ENCODE data around the gene SIPA1L3. TPM values are rescaled to one million over a fixed set of nuclear protein-coding genes. Genes with fewer than 3 reads are reported as not detected.

The SIPA1L3 gene
- total RNA-seq, 1 donor from 2014 or later, result 26.9 TPM

DNA sequence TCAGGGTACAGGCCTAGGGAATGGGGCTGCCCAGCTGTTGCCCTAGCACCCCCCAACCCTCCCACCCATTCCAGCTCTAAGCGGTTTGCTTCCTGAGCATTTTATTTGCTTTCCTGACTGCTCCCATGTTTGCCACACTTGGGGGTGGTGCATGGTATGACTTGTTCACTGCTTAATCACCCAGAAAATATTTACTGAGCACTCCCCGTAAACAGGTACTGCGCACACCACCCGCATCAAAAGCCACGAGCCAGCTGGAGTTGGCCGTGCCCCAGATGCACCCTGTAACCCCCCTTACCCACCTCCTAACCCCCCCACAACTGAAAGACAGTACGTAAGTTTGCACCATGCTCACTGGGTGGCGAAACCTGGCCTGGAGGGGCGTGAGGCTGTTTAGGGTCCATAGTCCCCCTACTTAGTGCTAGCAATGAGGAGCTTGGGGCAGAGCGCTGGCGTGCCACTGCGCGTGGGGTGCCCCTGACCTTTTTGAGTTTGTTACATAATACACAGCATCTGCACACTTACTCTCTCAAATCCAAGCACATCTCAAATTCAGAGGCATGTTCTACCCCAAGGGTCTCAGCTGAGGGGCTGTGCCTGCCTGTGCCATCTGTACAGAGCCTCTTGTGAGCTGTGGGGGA lies 287.2 kb downstream of the SIPA1L3 start:
- Mint-ChIP-seq H3K4me1 (ENCODE audit: low read depth, unreplicated experiment) (peaks cover 4% of the 10 kb centered on the region), H3K4me3 (ENCODE audit: unreplicated experiment) (no peak overlapping the region), H3K36me3 (ENCODE audit: low read depth, unreplicated experiment) (peaks cover 8% of the 10 kb centered on the region), H3K9me3 (ENCODE audit: unreplicated experiment) (no peaks in the 10 kb centered on the region), H3K27ac (ENCODE audit: unreplicated experiment) (no peak overlapping the region), H3K27me3 (ENCODE audit: low read depth, unreplicated experiment) (no peaks in the 10 kb centered on the region)
- Histone ChIP-seq H3K27ac (ENCODE audit: low read depth, low read length) (no peak overlapping the region), H3K4me3 (ENCODE audit: insufficient read depth, low read depth, low read length) (no peak overlapping the region), H3K9ac (ENCODE audit: low read length) (no peak overlapping the region), H3K4me2 (ENCODE audit: low read length) (no peak overlapping the region), H3K27me3 (ENCODE audit: insufficient read depth, low read length) (no peaks in the 10 kb centered on the region), H3K79me2 (ENCODE audit: insufficient read depth, low read length) (no peaks in the 10 kb centered on the region), H3K9me3 (ENCODE audit: insufficient read depth, low read depth, low read length) (no peaks in the 10 kb centered on the region), H3K36me3 (ENCODE audit: insufficient read depth, low read length) (peaks cover 10% of the 10 kb centered on the region), H2AFZ (ENCODE audit: low read depth, low read length) (no peak overlapping the region), H3K4me1 (ENCODE audit: insufficient read depth, low read length) (no peaks in the 10 kb centered on the region), H4K20me1 (ENCODE audit: insufficient read depth, low read length) (peaks cover 8% of the 10 kb centered on the region)
- DNase-seq (ENCODE audit: low read depth), result no peak
- TF ChIP-seq, protein P1, sequence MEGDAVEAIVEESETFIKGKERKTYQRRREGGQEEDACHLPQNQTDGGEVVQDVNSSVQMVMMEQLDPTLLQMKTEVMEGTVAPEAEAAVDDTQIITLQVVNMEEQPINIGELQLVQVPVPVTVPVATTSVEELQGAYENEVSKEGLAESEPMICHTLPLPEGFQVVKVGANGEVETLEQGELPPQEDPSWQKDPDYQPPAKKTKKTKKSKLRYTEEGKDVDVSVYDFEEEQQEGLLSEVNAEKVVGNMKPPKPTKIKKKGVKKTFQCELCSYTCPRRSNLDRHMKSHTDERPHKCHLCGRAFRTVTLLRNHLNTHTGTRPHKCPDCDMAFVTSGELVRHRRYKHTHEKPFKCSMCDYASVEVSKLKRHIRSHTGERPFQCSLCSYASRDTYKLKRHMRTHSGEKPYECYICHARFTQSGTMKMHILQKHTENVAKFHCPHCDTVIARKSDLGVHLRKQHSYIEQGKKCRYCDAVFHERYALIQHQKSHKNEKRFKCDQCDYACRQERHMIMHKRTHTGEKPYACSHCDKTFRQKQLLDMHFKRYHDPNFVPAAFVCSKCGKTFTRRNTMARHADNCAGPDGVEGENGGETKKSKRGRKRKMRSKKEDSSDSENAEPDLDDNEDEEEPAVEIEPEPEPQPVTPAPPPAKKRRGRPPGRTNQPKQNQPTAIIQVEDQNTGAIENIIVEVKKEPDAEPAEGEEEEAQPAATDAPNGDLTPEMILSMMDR (IDR thresholded peaks at IDR 0.05; ENCODE audit: insufficient read depth, low read depth, low read length), result no peak
- TF ChIP-seq EZH2 (IDR thresholded peaks at IDR 0.05; ENCODE audit: insufficient read depth, low read length), result no peak
- no peak for FAIRE-seq

DNA sequence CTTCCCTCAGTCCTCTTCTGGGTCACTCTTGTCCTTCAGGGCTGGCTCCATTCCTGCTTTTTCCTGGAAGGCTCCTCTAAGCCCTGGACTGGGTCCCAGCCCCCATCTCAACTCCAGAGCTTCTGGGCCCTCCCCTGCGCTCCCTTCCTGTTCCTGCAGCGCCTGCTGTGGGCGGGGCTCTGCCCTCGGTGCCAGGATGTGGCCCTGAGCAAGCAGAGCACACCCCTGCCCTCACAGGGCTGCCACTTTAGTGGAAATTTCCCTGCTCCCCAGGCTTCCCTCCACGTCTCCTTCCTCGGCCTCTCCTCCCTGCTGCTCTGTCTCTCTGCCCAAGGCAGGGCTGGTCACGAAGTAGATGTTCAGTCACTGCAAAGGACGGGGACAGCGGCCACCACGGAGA lies 288.2 kb downstream of the SIPA1L3 start:
- no peak for DNase-seq (ENCODE audit: low read depth)
- Histone ChIP-seq H3K4me1 (ENCODE audit: insufficient read depth, low read length) (no peaks in the 10 kb centered on the region), H3K4me3 (ENCODE audit: insufficient read depth, low read depth, low read length) (no peak overlapping the region), H3K27ac (ENCODE audit: low read depth, low read length) (no peak overlapping the region), H3K36me3 (ENCODE audit: insufficient read depth, low read length) (peaks cover 10% of the 10 kb centered on the region), H4K20me1 (ENCODE audit: insufficient read depth, low read length) (peaks cover 8% of the 10 kb centered on the region), H3K4me2 (ENCODE audit: low read length) (no peak overlapping the region), H3K27me3 (ENCODE audit: insufficient read depth, low read length) (no peaks in the 10 kb centered on the region), H2AFZ (ENCODE audit: low read depth, low read length) (no peak overlapping the region), H3K9ac (ENCODE audit: low read length) (no peak overlapping the region), H3K9me3 (ENCODE audit: insufficient read depth, low read depth, low read length) (no peaks in the 10 kb centered on the region), H3K79me2 (ENCODE audit: insufficient read depth, low read length) (no peaks in the 10 kb centered on the region)
- Mint-ChIP-seq H3K36me3 (ENCODE audit: low read depth, unreplicated experiment) (peaks cover 8% of the 10 kb centered on the region), H3K4me3 (ENCODE audit: unreplicated experiment) (no peak overlapping the region), H3K9me3 (ENCODE audit: unreplicated experiment) (no peaks in the 10 kb centered on the region), H3K27ac (ENCODE audit: unreplicated experiment) (no peak overlapping the region), H3K27me3 (ENCODE audit: low read depth, unreplicated experiment) (no peaks in the 10 kb centered on the region), H3K4me1 (ENCODE audit: low read depth, unreplicated experiment) (peaks cover 2% of the 10 kb centered on the region)
- FAIRE-seq, result no peak
- TF ChIP-seq EZH2 (IDR thresholded peaks at IDR 0.05; ENCODE audit: insufficient read depth, low read length), result no peak
- TF ChIP-seq, protein P1 (IDR thresholded peaks at IDR 0.05; ENCODE audit: insufficient read depth, low read depth, low read length), result no peak

DNA sequence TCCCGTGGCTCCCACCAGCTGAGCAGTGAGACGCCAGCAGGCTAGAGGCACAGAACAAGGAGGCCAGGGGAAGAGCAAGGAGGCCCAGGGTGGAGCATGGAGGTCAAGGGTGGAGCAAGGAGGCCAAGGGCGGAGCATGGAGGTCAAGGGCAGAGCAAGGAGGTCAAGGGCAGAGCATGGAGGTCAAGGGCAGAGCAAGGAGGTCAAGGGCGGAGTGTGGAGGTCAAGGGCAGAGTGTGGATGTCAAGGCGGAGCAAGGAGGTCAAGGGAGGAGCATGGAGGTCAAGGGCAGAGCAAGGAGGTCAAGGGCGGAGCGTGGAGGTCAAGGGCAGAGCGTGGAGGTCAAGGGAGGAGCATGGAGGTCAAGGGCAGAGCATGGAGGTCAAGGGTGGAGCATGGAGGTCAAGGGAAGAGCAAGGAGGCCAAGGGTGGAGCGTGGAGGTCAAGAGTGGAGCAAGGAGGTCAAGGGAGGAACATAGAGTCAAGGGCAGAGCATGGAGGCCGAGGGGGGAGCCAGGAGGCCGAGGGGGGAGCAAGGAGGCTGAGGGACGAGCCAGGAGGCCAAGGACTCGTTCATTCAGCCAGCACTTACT lies 289.3 kb downstream of the SIPA1L3 start:
- H4K20me1 ChIP-seq (ENCODE audit: insufficient read depth, low read length), result peaks cover 8% of the 10 kb centered on the region
- no peaks in the 10 kb centered on the region for H3K79me2 ChIP-seq (ENCODE audit: insufficient read depth, low read length)
- H3K27me3 ChIP-seq (ENCODE audit: insufficient read depth, low read length), result no peaks in the 10 kb centered on the region
- Mint-ChIP-seq H3K27ac (ENCODE audit: unreplicated experiment) (no peak overlapping the region), H3K36me3 (ENCODE audit: low read depth, unreplicated experiment) (peaks cover 10% of the 10 kb centered on the region), H3K4me1 (ENCODE audit: low read depth, unreplicated experiment) (peaks cover 1% of the 10 kb centered on the region), H3K27me3 (ENCODE audit: low read depth, unreplicated experiment) (peaks cover 2% of the 10 kb centered on the region), H3K4me3 (ENCODE audit: unreplicated experiment) (no peak overlapping the region), H3K9me3 (ENCODE audit: unreplicated experiment) (peaks cover 1% of the 10 kb centered on the region)
- H3K4me2 ChIP-seq (ENCODE audit: low read length), result no peak overlapping the region
- H3K9me3 ChIP-seq (ENCODE audit: insufficient read depth, low read depth, low read length), result no peaks in the 10 kb centered on the region
- no peak overlapping the region for H3K27ac ChIP-seq (ENCODE audit: low read depth, low read length)
- TF ChIP-seq, protein P1 (IDR thresholded peaks at IDR 0.05; ENCODE audit: insufficient read depth, low read depth, low read length), result no peak
- TF ChIP-seq EZH2 (IDR thresholded peaks at IDR 0.05; ENCODE audit: insufficient read depth, low read length), result no peak
- DNase-seq (ENCODE audit: low read depth) (no peak), FAIRE-seq (no peak)
- H3K9ac ChIP-seq (ENCODE audit: low read length), result no peak overlapping the region
- H3K4me1 ChIP-seq (ENCODE audit: insufficient read depth, low read length), result no peaks in the 10 kb centered on the region
- peaks cover 10% of the 10 kb centered on the region for H3K36me3 ChIP-seq (ENCODE audit: insufficient read depth, low read length)
- H3K4me3 ChIP-seq (ENCODE audit: insufficient read depth, low read depth, low read length), result no peak overlapping the region
- H2AFZ ChIP-seq (ENCODE audit: low read depth, low read length), result no peak overlapping the region
